Keratinocyte (primary cell): Measurements from ENCODE around the gene FATE1. TPM values are rescaled to one million over a fixed set of nuclear protein-coding genes. Genes with fewer than 3 reads are reported as not detected.

Experiments
- DNase-seq: peaks from one replicate; pipeline ENCODE4 v3.0.0-alpha.2; 2011; ENCODE audit warnings: low read depth, missing footprints, low spot score
- FAIRE-seq: peaks from 2 replicates; lab custom pipeline; 2011; peaks lifted over from hg19 to GRCh38; lab: Jason Lieb, UNC
- H2AFZ ChIP-seq: 2 replicates; pipeline ENCODE4 v1.6.0; 2012; ENCODE audit warnings: low read length, control low read depth, inconsistent platforms; ENCODE audit not compliant: control insufficient read depth
- H3K27ac ChIP-seq: 2 replicates; pipeline ENCODE4 v1.5.1; 2011; ENCODE audit warnings: low read length; ENCODE audit not compliant: control insufficient read depth, insufficient read depth
- H3K27me3 ChIP-seq: 3 replicates; pipeline ENCODE4 v1.6.0; 2011; ENCODE audit warnings: low read length; ENCODE audit not compliant: control insufficient read depth, insufficient read depth; ENCODE audit errors: extremely low read depth
- H3K36me3 ChIP-seq, 2 experiments: 2 replicates in 1 of 2; 3 replicates in 1 of 2; pipeline ENCODE4 v1.5.1; 2011; ENCODE audit warnings: low read length in 2 of 2, mild to moderate bottlenecking in 1 of 2; ENCODE audit not compliant: control insufficient read depth in 2 of 2, insufficient read depth in 2 of 2; ENCODE audit errors: extremely low read depth in 1 of 2
- H3K4me1 ChIP-seq: 3 replicates; pipeline ENCODE4 v1.5.1; 2011; ENCODE audit warnings: low read length; ENCODE audit not compliant: control insufficient read depth, insufficient read depth; ENCODE audit errors: extremely low read depth
- H3K4me2 ChIP-seq: 3 replicates; pipeline ENCODE4 v1.6.0; 2011; ENCODE audit warnings: low read depth, low read length; ENCODE audit not compliant: control insufficient read depth, insufficient read depth; ENCODE audit errors: extremely low read depth
- H3K4me3 ChIP-seq, 3 experiments: fragments of 200-600 bp in 1 of 3; sonication (generic) in 1 of 3; 2 replicates in 2 of 3; 3 replicates in 1 of 3; pipeline ENCODE4 v1.5.1; 2011 to 2016; ENCODE audit warnings: low read length in 3 of 3, mild to moderate bottlenecking in 3 of 3, control low read depth in 2 of 3, inconsistent platforms in 1 of 3, low read depth in 1 of 3, mixed read lengths in 1 of 3, mixed run types in 1 of 3, moderate library complexity in 1 of 3; ENCODE audit not compliant: control insufficient read depth in 2 of 3, insufficient read depth in 2 of 3; ENCODE audit errors: extremely low read depth in 1 of 3
- H3K79me2 ChIP-seq: 2 replicates; pipeline ENCODE4 v1.6.0; 2012; ENCODE audit warnings: low read length; ENCODE audit not compliant: control insufficient read depth, insufficient read depth
- H3K9ac ChIP-seq: 3 replicates; pipeline ENCODE4 v1.6.0; 2011; ENCODE audit warnings: low read length; ENCODE audit not compliant: control insufficient read depth, insufficient read depth; ENCODE audit errors: extremely low read depth
- H3K9me1 ChIP-seq: 3 replicates; pipeline ENCODE4 v1.6.0; 2011; ENCODE audit warnings: low read length; ENCODE audit not compliant: control insufficient read depth, insufficient read depth; ENCODE audit errors: extremely low read depth
- H3K9me3 ChIP-seq: 2 replicates; pipeline ENCODE4 v1.5.1; 2012; ENCODE audit warnings: low read depth, low read length; ENCODE audit not compliant: control insufficient read depth
- H4K20me1 ChIP-seq: 3 replicates; pipeline ENCODE4 v1.6.0; 2011; ENCODE audit warnings: low read length; ENCODE audit not compliant: control insufficient read depth, insufficient read depth; ENCODE audit errors: extremely low read depth
- CTCF ChIP-seq, 3 experiments: IDR thresholded peaks in 1 of 3; conservative IDR thresholded peaks in 1 of 3; optimal IDR thresholded peaks in 1 of 3; 2 replicates in 2 of 3; 3 replicates in 1 of 3; pipeline versions ENCODE3 to v1.5.1; 2011; ENCODE audit warnings: low read length in 3 of 3, mild to moderate bottlenecking in 3 of 3, moderate library complexity in 2 of 3, control low read depth in 1 of 3, inconsistent platforms in 1 of 3; ENCODE audit not compliant: insufficient read depth in 2 of 3; ENCODE audit errors: extremely low read depth in 1 of 3
- EZH2 ChIP-seq: IDR thresholded peaks from one replicate; pipeline ENCODE4 v1.6.1; 2012; ENCODE audit warnings: inconsistent platforms, mild to moderate bottlenecking, low read length, moderate library complexity
- dilution Hi-C: fragments of 300-500 bp; cut with MboI; formaldehyde crosslinking; loops from one replicate; pipeline ENCODE4 v1.7.0; 2020; ENCODE audit warnings: low sequenced_read_pairs; ENCODE audit not compliant: extremely low pct_ligation_motif_present
- polyA plus RNA-seq, 5 experiments: library from polyadenylated mRNA; depleted of rRNA in 3 of 5; stranded (reverse) in 3 of 5; stranded (forward) in 1 of 5; unstranded in 1 of 5; fragments of >200 nt; gene quantifications; 1 replicate in 1 of 5; 2 replicates in 3 of 5; 3 replicates in 1 of 5; pipeline versions ENCODE4 v1.2.1 to v1.2.3, GENCODE V29; 2011 to 2012; ENCODE audit warnings: missing spikeins in 2 of 5, low read depth in 1 of 5, low replicate concordance in 1 of 5

FATE1 gene
- polyA plus RNA-seq, 1 donor (not counting 4 experiments of a cell fraction or from before 2014, with no cell fraction given), result not detected

DNA sequence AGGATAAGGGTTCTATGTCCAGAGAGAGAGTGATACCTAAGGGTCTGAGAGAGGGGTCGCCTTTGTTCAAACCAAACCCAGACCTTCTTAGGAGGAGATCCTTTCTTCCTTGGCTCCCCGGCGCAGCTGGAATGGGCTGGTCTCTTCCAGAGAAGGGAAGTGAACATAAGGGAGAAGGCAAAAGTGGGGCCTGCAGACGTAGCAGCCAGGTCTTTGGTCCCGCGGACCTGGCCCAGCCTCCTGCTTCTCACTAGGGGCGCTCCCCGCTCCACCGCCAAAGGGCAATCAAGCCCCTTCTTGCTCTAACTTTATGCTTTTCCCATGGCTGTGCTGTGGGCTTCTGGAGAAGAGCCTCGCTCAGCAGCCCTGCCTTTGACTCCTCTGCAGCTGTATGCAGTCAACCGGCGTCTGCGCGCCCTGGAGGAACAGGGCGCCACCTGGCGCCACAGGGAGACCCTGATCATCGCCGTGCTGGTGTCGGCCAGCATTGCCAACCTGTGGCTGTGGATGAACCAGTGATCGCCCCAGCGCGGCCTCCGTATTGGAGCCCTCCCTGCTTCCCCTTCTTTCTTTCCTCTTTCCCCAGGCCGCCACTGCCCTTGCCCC lies 6.5 kb downstream of the FATE1 start:
- dilution Hi-C loops, result no loop called here
- H2AFZ ChIP-seq, result no peak overlapping the region
- TF ChIP-seq CTCF (optimal IDR thresholded peaks at IDR 0.05 in 1 of 3, IDR thresholded peaks at IDR 0.05 in 1 of 3, conservative IDR thresholded peaks at IDR 0.05 in 1 of 3; ENCODE audit: extremely low read depth in 1 of 3, insufficient read depth in 2 of 3, low read length in 3 of 3) (peak in 1 of 3 experiments; percentile 35), EZH2 (no peak)

GRCh38 chrX:151723156-151723760 lies 7.4 kb downstream of the FATE1 start:
- Histone ChIP-seq H3K9me1 (no peaks in the 10 kb centered on the region), H2AFZ (no peak overlapping the region), H3K79me2 (no peaks in the 10 kb centered on the region), H4K20me1 (no peaks in the 10 kb centered on the region), H3K4me2 (no peak overlapping the region), H3K36me3 (no peaks in the 10 kb centered on the region), H3K4me3 (no peak overlapping the region), H3K27me3 (no peaks in the 10 kb centered on the region), H3K27ac (no peak overlapping the region), H3K9me3 (peaks cover 3% of the 10 kb centered on the region), H3K9ac (no peak overlapping the region), H3K4me1 (no peaks in the 10 kb centered on the region)
- FAIRE-seq (no peak), DNase-seq (no peak)
- dilution Hi-C loops, result no loop called here
- TF ChIP-seq EZH2 (no peak), CTCF (optimal IDR thresholded peaks at IDR 0.05 in 1 of 3, IDR thresholded peaks at IDR 0.05 in 1 of 3, conservative IDR thresholded peaks at IDR 0.05 in 1 of 3; ENCODE audit: extremely low read depth in 1 of 3, insufficient read depth in 2 of 3, low read length in 3 of 3) (no peak)

More for the DNA sequence above, 6.5 kb downstream of the FATE1 start:
- FAIRE-seq, result no peak
- H3K9ac ChIP-seq, result no peak overlapping the region
- no peaks in the 10 kb centered on the region for H3K9me1 ChIP-seq
- no peaks in the 10 kb centered on the region for H4K20me1 ChIP-seq
- no peak overlapping the region for H3K4me2 ChIP-seq
- no peaks in the 10 kb centered on the region for H3K79me2 ChIP-seq
- DNase-seq, result no peak
- no peak overlapping the region for H3K4me3 ChIP-seq
- no peaks in the 10 kb centered on the region for H3K36me3 ChIP-seq
- no peak overlapping the region for H3K27ac ChIP-seq
- H3K4me1 ChIP-seq, result no peaks in the 10 kb centered on the region
- peaks cover 3% of the 10 kb centered on the region for H3K9me3 ChIP-seq
- H3K27me3 ChIP-seq, result no peaks in the 10 kb centered on the region
